ENCODE data around the gene RXRA.

Gene RXRA

GRCh38 chr9:134386951-134387831 lies 60.9 kb downstream of the RXRA start:
- no peak for DNase-seq

- DNase-seq: no peak
Measured at GRCh38 chr9:134388289-134388808, 62.1 kb downstream of the RXRA start.

DNA sequence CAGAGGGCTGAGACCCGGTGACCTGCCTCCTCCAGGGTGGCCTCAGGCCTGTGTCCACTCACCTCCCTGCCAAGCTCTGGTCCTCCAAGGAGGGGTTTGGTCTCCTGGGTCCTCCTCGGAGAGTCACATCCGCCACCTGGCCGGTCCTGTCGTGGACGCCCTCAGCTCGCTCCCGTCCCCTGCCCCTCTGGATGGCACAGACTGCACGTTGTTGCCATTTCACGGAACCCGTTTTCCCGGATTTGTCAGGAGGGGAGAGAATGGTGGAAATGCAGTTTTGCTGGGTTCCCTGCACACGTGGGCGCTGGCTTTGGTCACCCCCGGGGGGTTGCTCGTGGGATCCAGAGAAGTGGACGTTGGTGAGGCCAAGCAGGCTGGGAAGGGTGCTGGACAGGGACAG lies 62.7 kb downstream of the RXRA start:
- no peak for DNase-seq

DNA sequence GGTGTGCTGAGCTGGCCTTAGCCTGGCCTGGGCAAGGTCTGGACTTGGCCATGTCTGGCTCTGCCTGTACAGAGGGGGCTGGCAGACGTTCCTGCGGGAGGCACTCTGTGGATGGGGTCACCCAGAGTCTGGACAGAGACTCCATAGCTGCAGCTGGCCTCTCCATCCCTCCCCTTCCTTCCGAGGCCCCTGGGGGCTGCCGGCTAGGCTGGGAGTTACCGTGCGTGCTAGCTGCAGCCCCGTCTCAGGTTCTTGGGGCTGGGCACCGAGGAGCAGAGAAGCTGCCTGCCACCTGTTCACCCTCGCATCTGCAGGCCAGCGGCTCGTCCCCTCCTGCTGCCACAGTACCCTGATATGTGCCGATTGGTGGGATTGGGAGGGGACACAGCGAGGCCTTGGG lies 63.4 kb downstream of the RXRA start:
- no peak for DNase-seq

GRCh38 chr9:134390537-134390936 lies 64.3 kb downstream of the RXRA start:
- no peak for DNase-seq

GRCh38 chr9:134390947-134391318 lies 64.7 kb downstream of the RXRA start:
- no peak for DNase-seq

- DNase-seq: no peak
Measured at GRCh38 chr9:134391319-134392231, 65.3 kb downstream of the RXRA start.

GRCh38 chr9:134392900-134393299 lies 66.6 kb downstream of the RXRA start:
- no peak for DNase-seq

GRCh38 chr9:134393582-134394280 lies 67.5 kb downstream of the RXRA start:
- DNase-seq: no peak

DNA sequence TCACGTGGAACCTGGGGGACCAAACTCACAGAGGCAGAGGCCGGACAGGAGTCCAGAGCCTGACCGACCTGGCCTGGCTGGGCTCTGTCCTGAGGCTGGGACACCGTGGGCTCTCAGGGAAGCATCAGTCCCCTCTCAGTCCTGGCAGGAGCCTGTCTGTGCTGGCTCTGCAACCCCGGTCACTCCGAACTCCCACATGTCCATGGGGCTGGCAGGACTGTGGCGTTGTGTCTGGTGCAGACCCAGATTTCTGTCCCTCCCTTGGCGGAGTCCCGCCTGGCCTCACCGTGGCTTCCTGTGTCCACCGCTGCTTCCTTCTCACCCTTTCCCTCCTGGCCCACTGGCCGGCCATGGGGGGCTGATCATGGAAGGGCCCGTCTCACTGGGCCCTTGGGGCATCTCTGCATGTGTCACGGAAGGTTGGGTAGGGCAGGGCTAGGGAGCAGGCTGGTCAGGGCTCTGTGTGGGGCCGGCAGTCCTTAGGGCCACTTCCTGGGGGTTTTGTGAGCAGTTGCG lies 68.8 kb downstream of the RXRA start:
- DNase-seq: no peak

GRCh38 chr9:134395737-134396257 lies 69.5 kb downstream of the RXRA start:
- DNase-seq: no peak

DNA sequence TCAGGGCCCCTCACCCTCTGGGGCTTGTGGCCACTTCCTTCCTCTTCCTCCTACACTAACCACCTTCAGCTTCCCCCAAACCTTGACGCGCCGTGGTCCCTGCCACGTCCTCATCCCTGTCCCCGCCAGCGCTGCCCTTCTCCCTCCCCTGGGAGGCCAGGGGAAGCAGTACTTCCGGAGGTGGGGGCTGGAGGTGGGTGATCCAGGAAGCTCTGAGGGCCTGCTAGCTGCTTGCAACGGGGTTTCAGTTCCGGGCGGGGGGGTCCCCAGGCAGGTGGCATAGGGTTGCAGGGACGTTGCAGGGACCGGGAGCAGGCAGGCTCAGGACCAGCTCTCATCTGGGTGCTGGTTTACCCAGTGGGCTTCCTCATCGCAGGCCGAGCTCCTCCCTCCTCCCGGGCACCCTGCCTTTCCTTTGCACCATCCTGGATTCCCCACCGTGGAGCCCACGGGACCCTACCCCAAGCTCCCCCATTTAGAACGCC lies 70.0 kb downstream of the RXRA start:
- DNase-seq: no peak

DNA sequence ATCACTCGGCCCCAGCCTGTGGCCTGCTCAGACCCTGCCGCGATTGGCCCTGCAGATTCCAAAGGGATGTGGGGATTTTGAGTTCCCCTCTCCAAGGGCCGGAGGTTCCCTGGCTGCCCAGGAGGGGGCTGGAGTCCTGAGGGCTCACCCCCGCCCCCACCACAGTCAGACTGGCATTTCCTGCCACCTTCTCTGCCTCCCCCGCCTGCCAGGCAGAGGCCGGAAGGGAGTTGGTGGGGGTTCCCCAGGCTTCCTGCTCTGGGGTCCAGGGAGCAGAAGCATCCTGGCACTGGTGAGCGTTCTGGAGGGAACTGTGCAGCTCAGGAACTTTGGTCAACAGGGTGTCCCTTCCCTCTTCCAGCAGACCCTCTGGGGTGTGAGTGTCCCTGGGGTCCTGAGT lies 70.6 kb downstream of the RXRA start:
- DNase-seq: no peak

- DNase-seq: no peak
Measured at GRCh38 chr9:134398756-134399155, 72.5 kb downstream of the RXRA start.

GRCh38 chr9:134399435-134400056 lies 73.3 kb downstream of the RXRA start:
- DNase-seq: no peak

DNA sequence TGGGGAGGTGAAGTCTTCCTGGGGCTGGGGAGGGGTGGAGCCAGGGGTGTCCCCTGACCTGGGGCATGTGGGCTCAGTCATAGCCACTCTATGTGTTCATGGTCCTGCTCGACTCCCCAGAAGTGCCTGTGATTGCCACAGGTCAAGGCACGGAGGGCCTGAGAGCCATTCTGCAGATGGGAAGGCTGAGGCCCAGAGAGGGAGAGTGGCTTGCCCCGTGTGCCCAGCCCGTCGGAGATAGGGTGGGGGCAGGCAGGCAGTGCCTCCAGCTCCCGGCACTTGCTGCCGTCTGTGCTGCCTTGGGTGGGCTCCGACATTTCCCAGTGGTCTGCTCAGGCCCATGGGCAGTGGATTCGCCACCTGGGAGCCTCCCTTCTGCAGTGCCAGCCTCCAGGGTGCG lies 74.0 kb downstream of the RXRA start:
- DNase-seq: no peak

- DNase-seq: no peak
Measured at GRCh38 chr9:134401391-134401790, 75.1 kb downstream of the RXRA start.

DNA sequence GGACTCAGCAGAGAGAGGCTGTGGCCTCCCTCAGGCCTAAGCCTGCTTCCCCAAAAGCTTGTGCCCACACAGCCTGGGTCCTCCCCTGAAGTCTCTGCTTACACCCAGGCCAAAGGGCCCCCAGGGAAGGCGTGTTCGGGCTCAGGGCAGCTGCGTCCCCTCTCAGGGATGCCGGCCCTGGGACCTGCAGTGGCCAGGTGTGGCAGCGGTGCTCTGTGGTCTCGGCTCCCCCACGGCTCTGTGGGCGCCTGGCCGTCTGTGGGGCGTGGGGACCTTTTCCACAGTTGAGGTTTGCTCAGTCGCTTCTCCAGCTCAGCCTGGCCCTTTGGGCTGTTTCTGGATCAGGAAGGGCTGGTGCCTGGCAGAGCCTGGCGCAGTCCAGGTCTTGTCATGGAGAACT lies 75.9 kb downstream of the RXRA start:
- no peak for DNase-seq

DNA sequence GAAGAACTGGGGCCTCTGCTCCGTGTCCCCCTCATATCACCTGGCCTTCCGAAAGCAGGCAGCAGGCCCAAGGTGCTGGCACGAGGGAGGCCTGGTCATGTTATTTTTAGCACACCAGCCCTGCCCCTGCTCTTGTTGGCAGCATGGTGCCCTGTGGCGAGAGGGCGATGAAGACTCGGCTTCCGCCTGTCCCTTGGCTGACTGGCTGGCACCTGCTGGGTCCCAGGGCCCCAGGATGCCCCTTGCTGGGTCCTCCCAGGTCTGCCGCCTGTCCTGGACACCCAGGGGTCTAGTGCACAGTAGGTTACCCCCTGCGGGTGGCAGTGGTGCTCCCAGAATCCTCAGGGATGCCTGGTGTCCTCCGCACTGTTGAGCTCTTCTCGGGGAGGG lies 77.0 kb downstream of the RXRA start:
- no peak for DNase-seq

DNA sequence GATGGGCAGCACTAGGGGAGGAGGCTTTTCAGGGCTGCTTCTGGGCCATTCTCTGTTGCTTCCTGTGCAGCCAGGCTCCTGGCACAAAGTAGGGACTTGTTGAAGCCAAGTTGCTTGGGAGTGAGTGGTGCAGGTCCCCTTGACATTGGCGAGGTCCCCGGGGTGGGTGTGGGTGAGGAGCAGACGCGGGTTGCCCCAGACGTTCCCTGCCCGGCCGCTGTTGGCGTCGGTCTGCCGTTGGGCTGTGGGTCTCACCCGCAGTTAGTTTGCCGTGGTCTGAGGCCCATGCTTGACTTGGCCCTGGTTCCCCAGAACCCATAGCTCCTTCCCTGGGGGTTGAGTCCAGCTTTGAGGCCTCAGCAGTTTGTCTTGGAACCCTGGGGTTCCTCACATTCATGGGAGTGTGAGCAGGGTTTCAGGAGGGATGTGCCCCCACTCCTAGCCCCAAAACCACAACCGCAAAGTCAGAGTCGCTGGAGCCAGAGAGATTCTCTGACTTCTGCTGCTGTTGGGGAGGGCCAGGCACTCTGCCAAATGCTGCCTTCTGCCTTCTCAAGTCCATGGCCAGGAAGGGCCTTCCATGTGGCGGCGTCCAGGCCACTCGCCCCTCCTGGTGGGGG lies 77.5 kb downstream of the RXRA start:
- no peak for DNase-seq

Measured in NCI-H774 (cell line).